SK-N-SH (cell line): ENCODE measurements around the gene LCE1B. TPM values are rescaled to one million over a fixed set of nuclear protein-coding genes. Genes with fewer than 3 reads are reported as not detected.

Experiments
- CTCF ChIA-PET: fragments of 300-600, 350-600 bp; formaldehyde crosslinking; extraction: SDS; loops from one replicate; lab custom pipeline; 2021; lab: Yijun Ruan, JAX
- POLR2A ChIA-PET: fragments of 350-600 bp; sonication (Branson Sonifier 250); formaldehyde crosslinking; extraction: SDS; loops from one replicate; lab custom pipeline; 2020; ENCODE audit warnings: antibody characterized with exemption, inconsistent platforms; lab: Yijun Ruan, JAX
- DNase-seq: peaks from one replicate; pipeline ENCODE4 v3.0.0; 2012
- H2AFZ ChIP-seq: fragments of 200-600 bp; sonication (generic); 2 replicates; pipeline ENCODE4 v1.8.1; 2016; ENCODE audit warnings: antibody characterized with exemption, mild to moderate bottlenecking, low read depth
- H3F3A ChIP-seq: fragments of 200-600 bp; sonication (generic); replicated peaks from 2 replicates; pipeline ENCODE3; 2016; ENCODE audit warnings: antibody characterized with exemption, mild to moderate bottlenecking; ENCODE audit not compliant: insufficient read depth
- H3K27ac ChIP-seq, 2 experiments: fragments of 200-500 bp in 1 of 2; fragments of 200-600 bp in 1 of 2; sonication (Bioruptor generic) in 1 of 2; sonication (generic), shearing (Covaris generic) in 1 of 2; 2 replicates each; pipeline versions ENCODE4 v1.5.1 to v1.6.1; 2014 to 2016; ENCODE audit warnings: low read depth in 2 of 2, inconsistent platforms in 1 of 2, low read length in 1 of 2, mild to moderate bottlenecking in 1 of 2, mixed read lengths in 1 of 2
- H3K27me3 ChIP-seq: fragments of 200-600 bp; sonication (generic), shearing (Covaris generic); 2 replicates; pipeline ENCODE4 v1.6.1; 2016; ENCODE audit warnings: mixed run types; ENCODE audit not compliant: insufficient read depth
- H3K36me3 ChIP-seq, 2 experiments: fragments of 200-500 bp in 1 of 2; fragments of 200-600 bp in 1 of 2; sonication (Bioruptor generic) in 1 of 2; sonication (generic) in 1 of 2; replicated peaks in 1 of 2; 2 replicates each; pipeline versions ENCODE3 to v1.5.1; 2014 to 2016; ENCODE audit warnings: low read length in 1 of 2, mild to moderate bottlenecking in 1 of 2; ENCODE audit not compliant: insufficient read depth in 2 of 2, control insufficient read depth in 1 of 2
- H3K4me1 ChIP-seq, 2 experiments: fragments of 200-500 bp in 1 of 2; fragments of 200-600 bp in 1 of 2; sonication (Bioruptor generic) in 1 of 2; sonication (generic), shearing (Covaris generic) in 1 of 2; 2 replicates each; pipeline versions ENCODE4 v1.5.1 to v1.6.1; 2014 to 2016; ENCODE audit warnings: low read depth in 1 of 2, low read length in 1 of 2, mixed run types in 1 of 2; ENCODE audit not compliant: insufficient read depth in 2 of 2, control insufficient read depth in 1 of 2
- H3K4me2 ChIP-seq: fragments of 200-600 bp; sonication (generic), shearing (Covaris generic); 2 replicates; pipeline ENCODE4 v1.6.1; 2017; ENCODE audit warnings: mixed run types
- H3K4me3 ChIP-seq, 2 experiments: fragments of 200-500 bp in 1 of 2; fragments of 200-600 bp in 1 of 2; sonication (Bioruptor generic) in 1 of 2; sonication (generic), shearing (Covaris generic) in 1 of 2; 2 replicates each; pipeline versions ENCODE4 v1.5.1 to v1.8.1; 2014 to 2016; ENCODE audit warnings: low read depth in 2 of 2, inconsistent platforms in 1 of 2, low read length in 1 of 2, mild to moderate bottlenecking in 1 of 2, mixed read lengths in 1 of 2, moderate library complexity in 1 of 2
- H3K79me2 ChIP-seq: fragments of 200-600 bp; sonication (generic); 2 replicates; pipeline ENCODE4 v1.8.1; 2017; ENCODE audit warnings: mild to moderate bottlenecking; ENCODE audit not compliant: insufficient read depth
- H3K9ac ChIP-seq: fragments of 200-600 bp; sonication (generic); 2 replicates; pipeline ENCODE4 v1.6.1; 2017; ENCODE audit warnings: mixed run types
- H3K9me2 ChIP-seq: fragments of 200-600 bp; sonication (generic); 2 replicates; pipeline ENCODE4 v1.6.1; 2017; ENCODE audit warnings: mixed run types
- H3K9me3 ChIP-seq: fragments of 200-600 bp; sonication (generic); 2 replicates; pipeline ENCODE4 v1.6.1; 2017; ENCODE audit warnings: mixed run types, mild to moderate bottlenecking, moderate library complexity
- H4K20me1 ChIP-seq: fragments of 200-600 bp; sonication (generic); 2 replicates; pipeline ENCODE4 v1.6.1; 2017; ENCODE audit warnings: mild to moderate bottlenecking, mixed run types; ENCODE audit not compliant: insufficient read depth
- CHD2 ChIP-seq: fragments of 150-350 bp; IDR thresholded peaks from 2 replicates; pipeline ENCODE4 v1.6.1; 2018; ENCODE audit warnings: low read length; ENCODE audit not compliant: partially characterized antibody
- EP300 ChIP-seq, 2 experiments: IDR thresholded peaks; 2 replicates each; pipeline versions ENCODE4 v1.4.0 to v1.6.1; 2012; ENCODE audit warnings: borderline replicate concordance in 1 of 2, low read depth in 1 of 2, low read length in 1 of 2
- EZH2phosphoT487 ChIP-seq: fragments of 200-600 bp; sonication (generic); IDR thresholded peaks from 2 replicates; pipeline ENCODE4 v1.6.1; 2017; ENCODE audit warnings: low read depth, mixed run types, mild to moderate bottlenecking, antibody characterized with exemption, moderate library complexity, borderline replicate concordance
- JUND ChIP-seq: IDR thresholded peaks from 2 replicates; pipeline ENCODE4 v1.4.0; 2012
- MXI1 ChIP-seq: IDR thresholded peaks from 2 replicates; pipeline ENCODE4 v1.6.1; 2012; ENCODE audit warnings: mild to moderate bottlenecking, low read depth, low read length, improper control_type of control experiment
- RFX5 ChIP-seq: IDR thresholded peaks from 2 replicates; pipeline ENCODE4 v1.6.1; 2012; ENCODE audit warnings: mild to moderate bottlenecking, improper control_type of control experiment, low read length
- SMC3 ChIP-seq: IDR thresholded peaks from 2 replicates; pipeline ENCODE4 v1.6.1; 2012; ENCODE audit warnings: low read depth, low read length, improper control_type of control experiment
- TAF1 ChIP-seq: IDR thresholded peaks from 2 replicates; pipeline ENCODE4 v1.6.1; 2012; ENCODE audit warnings: low read depth, mild to moderate bottlenecking, low read length, moderate library complexity, borderline replicate concordance
- TCF12 ChIP-seq: IDR thresholded peaks from 2 replicates; pipeline ENCODE4 v1.4.0; 2012
- WGBS: methylation state at CpG from one replicate; pipeline ENCODE4 v1.1.6; 2017; ENCODE audit warnings: low lambda C conversion rate; 5-methylcytosine and 5-hydroxymethylcytosine counted together
- polyA plus RNA-seq, 3 experiments: library from polyadenylated mRNA; depleted of rRNA; stranded (reverse); fragments of >200 nt; gene quantifications; 2 replicates each; pipeline ENCODE4 v1.2.3, GENCODE V29; 2012
- TF ChIP-seq, protein P1 (sequence below): IDR thresholded peaks from 2 replicates; pipeline ENCODE4 v1.4.0; 2012; ENCODE audit warnings: low read depth, borderline replicate concordance
- TF ChIP-seq, protein P2 (sequence below): IDR thresholded peaks from 2 replicates; pipeline ENCODE4 v1.4.0; 2012; ENCODE audit warnings: low read depth
- TF ChIP-seq, protein P3 (sequence below): fragments of 200-600 bp; sonication (generic); IDR thresholded peaks from 2 replicates; pipeline ENCODE4 v1.6.1; 2017; ENCODE audit warnings: antibody characterized with exemption, mild to moderate bottlenecking, moderate library complexity
- TF ChIP-seq, protein P4 (sequence below): IDR thresholded peaks from 2 replicates; pipeline ENCODE4; 2012

Gene LCE1B
- polyA plus RNA-seq, 1 of the 3 experiments (the other 2 are of a cell fraction): not detected

DNA sequence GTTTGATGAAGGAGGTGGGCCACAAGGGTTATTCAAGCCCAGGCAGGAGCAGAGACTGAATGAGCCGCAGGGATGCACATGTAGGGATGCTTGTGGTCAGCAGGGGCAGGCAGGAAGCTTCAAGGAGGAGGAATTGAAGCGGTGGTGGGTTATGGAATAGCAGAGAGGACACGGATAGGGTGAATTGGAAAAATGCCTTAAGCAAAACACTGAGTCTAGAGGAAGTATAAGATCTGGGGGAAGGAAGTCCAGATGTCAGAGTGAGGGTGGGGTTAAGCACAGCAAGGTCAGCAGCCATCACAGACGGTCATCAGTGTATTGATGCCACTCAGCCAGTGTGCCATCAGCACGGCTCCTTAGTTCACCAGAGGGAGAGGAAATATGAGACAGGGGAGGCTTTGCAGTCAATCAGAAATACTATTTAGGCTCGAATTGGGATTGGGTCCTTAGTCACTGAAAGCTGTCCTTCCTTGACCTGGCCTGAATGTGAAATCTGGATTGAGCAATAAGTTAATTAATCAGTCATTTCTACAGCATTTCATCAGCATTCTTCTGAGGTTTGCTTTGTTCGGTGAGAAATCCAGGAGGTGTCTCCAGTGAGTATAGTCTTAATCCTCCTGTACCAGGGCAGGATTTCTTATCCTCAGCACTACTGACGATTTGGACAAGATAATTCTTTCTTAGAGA lies 42.8 kb upstream of the LCE1B start (continued):
- TF ChIP-seq TAF1: no peak
- no peak for TF ChIP-seq EP300 (IDR thresholded peaks at IDR 0.05; ENCODE audit: borderline replicate concordance in 1 of 2, low read depth in 1 of 2, low read length in 1 of 2)
- no peak for TF ChIP-seq MXI1

DNA sequence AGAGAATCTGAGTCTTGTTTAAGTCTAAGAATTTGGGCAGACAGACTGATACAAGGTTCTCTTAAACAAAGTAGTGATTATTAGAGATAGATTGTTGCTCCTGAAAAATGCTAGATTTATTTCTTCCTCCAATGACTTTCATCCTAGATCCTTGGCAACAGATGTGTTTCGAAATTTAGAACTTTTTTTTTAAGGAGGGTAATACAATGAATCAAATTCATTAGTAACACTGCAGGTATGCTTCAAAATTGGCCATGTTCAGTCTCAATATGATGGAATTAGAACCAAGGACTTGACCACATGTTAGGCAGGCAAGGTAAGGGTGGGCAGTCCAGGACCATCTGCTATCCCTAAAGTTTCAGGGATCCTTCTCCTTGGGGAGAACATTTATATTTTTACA lies 41.4 kb upstream of the LCE1B start:
- Histone ChIP-seq H3F3A (no peaks in the 10 kb centered on the region), H2AFZ (no peak overlapping the region), H3K79me2 (no peaks in the 10 kb centered on the region), H3K36me3 (no peaks in the 10 kb centered on the region), H3K4me3 (no peak overlapping the region), H3K9me3 (no peaks in the 10 kb centered on the region), H3K9ac (no peak overlapping the region), H3K27ac (no peak overlapping the region), H3K9me2 (no peaks in the 10 kb centered on the region), H3K4me1 (no peaks in the 10 kb centered on the region), H3K27me3 (no peaks in the 10 kb centered on the region), H3K4me2 (no peak overlapping the region), H4K20me1 (no peaks in the 10 kb centered on the region)
- POLR2A ChIA-PET: no interaction called here
- CTCF ChIA-PET: no interaction called here
- DNase-seq: no peak
- 0% methylated on average over 1 of the region's 1 CpG for WGBS
- TF ChIP-seq EZH2phosphoT487 (no peak), EP300 (IDR thresholded peaks at IDR 0.05; ENCODE audit: borderline replicate concordance in 1 of 2, low read depth in 1 of 2, low read length in 1 of 2) (no peak), JUND (no peak)
- TF ChIP-seq, all 33 proteins: peak for 0

DNA sequence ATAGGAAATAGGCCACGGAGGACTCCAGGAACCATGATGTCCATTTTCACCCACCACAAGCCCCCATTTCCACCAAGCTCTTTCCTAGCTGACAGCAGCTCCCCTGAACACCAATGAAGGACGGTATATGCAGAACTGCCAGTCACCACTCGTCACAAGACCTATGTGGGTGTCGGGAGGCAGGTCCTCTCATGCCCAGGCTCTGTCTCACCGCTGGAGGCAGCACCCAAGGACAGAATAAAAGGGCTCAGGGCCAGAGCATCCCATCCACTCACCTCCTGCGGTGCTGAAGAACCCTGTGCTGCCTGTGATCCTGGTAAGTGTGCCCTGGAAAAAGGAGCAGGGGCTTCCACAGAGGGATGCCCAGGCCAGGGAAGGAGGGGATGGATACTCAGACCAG lies 36.9 kb upstream of the LCE1B start, which contains the start of gene LCE1F:
Gene LCE1F (plus strand): TSS at position 266 of the 400 bp plus-strand sequence. CDS start 1,232 bp downstream, outside the sequence.
- no peaks in the 10 kb centered on the region for H3K4me1 ChIP-seq
- H3K27me3 ChIP-seq: peaks cover 8% of the 10 kb centered on the region; the same call in 1 of the 2 replicates
- H4K20me1 ChIP-seq: no peaks in the 10 kb centered on the region
- H3K9ac ChIP-seq: no peak within 1 kb of the TSS
- WGBS: under 1% methylated on average over 6 of the region's 6 CpGs
- H3K36me3 ChIP-seq: no peaks in the 10 kb centered on the region
- no peak for DNase-seq
- H3K4me2 ChIP-seq: no peak within 1 kb of the TSS
- ChIA-PET CTCF (no interaction called here), POLR2A (no interaction called here)
- no peak within 1 kb of the TSS for H2AFZ ChIP-seq
- H3K27ac ChIP-seq: no peak within 1 kb of the TSS
- no peak within 1 kb of the TSS for H3K4me3 ChIP-seq
- no peaks in the 10 kb centered on the region for H3F3A ChIP-seq
- H3K9me2 ChIP-seq: no peaks in the 10 kb centered on the region
- H3K9me3 ChIP-seq: no peaks in the 10 kb centered on the region
- TF ChIP-seq RFX5 (no peak), CHD2 (no peak), EZH2phosphoT487 (no peak), SMC3 (no peak), TCF12 (no peak)
- TF ChIP-seq, protein P1, sequence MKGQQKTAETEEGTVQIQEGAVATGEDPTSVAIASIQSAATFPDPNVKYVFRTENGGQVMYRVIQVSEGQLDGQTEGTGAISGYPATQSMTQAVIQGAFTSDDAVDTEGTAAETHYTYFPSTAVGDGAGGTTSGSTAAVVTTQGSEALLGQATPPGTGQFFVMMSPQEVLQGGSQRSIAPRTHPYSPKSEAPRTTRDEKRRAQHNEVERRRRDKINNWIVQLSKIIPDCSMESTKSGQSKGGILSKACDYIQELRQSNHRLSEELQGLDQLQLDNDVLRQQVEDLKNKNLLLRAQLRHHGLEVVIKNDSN: no peak
- TF ChIP-seq, protein P2, sequence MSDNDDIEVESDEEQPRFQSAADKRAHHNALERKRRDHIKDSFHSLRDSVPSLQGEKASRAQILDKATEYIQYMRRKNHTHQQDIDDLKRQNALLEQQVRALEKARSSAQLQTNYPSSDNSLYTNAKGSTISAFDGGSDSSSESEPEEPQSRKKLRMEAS: no peak
- TF ChIP-seq, protein P3, sequence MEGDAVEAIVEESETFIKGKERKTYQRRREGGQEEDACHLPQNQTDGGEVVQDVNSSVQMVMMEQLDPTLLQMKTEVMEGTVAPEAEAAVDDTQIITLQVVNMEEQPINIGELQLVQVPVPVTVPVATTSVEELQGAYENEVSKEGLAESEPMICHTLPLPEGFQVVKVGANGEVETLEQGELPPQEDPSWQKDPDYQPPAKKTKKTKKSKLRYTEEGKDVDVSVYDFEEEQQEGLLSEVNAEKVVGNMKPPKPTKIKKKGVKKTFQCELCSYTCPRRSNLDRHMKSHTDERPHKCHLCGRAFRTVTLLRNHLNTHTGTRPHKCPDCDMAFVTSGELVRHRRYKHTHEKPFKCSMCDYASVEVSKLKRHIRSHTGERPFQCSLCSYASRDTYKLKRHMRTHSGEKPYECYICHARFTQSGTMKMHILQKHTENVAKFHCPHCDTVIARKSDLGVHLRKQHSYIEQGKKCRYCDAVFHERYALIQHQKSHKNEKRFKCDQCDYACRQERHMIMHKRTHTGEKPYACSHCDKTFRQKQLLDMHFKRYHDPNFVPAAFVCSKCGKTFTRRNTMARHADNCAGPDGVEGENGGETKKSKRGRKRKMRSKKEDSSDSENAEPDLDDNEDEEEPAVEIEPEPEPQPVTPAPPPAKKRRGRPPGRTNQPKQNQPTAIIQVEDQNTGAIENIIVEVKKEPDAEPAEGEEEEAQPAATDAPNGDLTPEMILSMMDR: no peak
- TF ChIP-seq, protein P4, sequence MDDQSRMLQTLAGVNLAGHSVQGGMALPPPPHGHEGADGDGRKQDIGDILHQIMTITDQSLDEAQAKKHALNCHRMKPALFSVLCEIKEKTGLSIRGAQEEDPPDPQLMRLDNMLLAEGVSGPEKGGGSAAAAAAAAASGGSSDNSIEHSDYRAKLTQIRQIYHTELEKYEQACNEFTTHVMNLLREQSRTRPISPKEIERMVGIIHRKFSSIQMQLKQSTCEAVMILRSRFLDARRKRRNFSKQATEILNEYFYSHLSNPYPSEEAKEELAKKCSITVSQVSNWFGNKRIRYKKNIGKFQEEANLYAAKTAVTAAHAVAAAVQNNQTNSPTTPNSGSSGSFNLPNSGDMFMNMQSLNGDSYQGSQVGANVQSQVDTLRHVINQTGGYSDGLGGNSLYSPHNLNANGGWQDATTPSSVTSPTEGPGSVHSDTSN: no peak
- TF ChIP-seq, all 33 proteins: peak for 0
- H3K79me2 ChIP-seq: no peaks in the 10 kb centered on the region
